Mesenchymal stem cell (in vitro differentiated cells and primary cell): ENCODE measurements around the gene TMEM114.

Experiments used
- DNase-seq: peaks from one replicate; pipeline ENCODE4 v3.0.0-alpha.2; 2013
- H2AFZ ChIP-seq: one replicate; pipeline ENCODE4 v1.6.1; 2013; ENCODE audit warnings: low read depth, mild to moderate bottlenecking, control low read depth, inconsistent platforms, low read length, moderate library complexity
- H2AK5ac ChIP-seq: 2 replicates; pipeline ENCODE4 v1.6.1; 2013; ENCODE audit warnings: low read length, moderate library complexity, mild to moderate bottlenecking, inconsistent platforms; ENCODE audit not compliant: severe bottlenecking
- H2BK120ac ChIP-seq: one replicate; pipeline ENCODE4 v1.6.1; 2013; ENCODE audit warnings: low read depth, mild to moderate bottlenecking, inconsistent platforms, low read length, moderate library complexity
- H2BK12ac ChIP-seq, 2 experiments: one replicate each; pipeline ENCODE4 v1.6.1; 2013; ENCODE audit warnings: inconsistent platforms in 2 of 2, low read length in 2 of 2, mild to moderate bottlenecking in 2 of 2, moderate library complexity in 2 of 2, control low read depth in 1 of 2
- H2BK15ac ChIP-seq: one replicate; pipeline ENCODE4 v1.6.1; 2013; ENCODE audit warnings: mild to moderate bottlenecking, low read depth, inconsistent platforms; ENCODE audit not compliant: poor library complexity, severe bottlenecking
- H2BK5ac ChIP-seq: 2 replicates; pipeline ENCODE4 v1.6.1; 2013; ENCODE audit warnings: low read depth, mild to moderate bottlenecking, low read length, control low read depth, inconsistent platforms; ENCODE audit not compliant: poor library complexity, severe bottlenecking
- H3K14ac ChIP-seq, 2 experiments: one replicate each; pipeline ENCODE4 v1.6.1; 2013; ENCODE audit warnings: inconsistent platforms in 2 of 2, low read length in 2 of 2, control low read depth in 1 of 2, mild to moderate bottlenecking in 1 of 2, moderate library complexity in 1 of 2
- H3K18ac ChIP-seq, 2 experiments: one replicate each; pipeline ENCODE4 v1.6.1; 2013; ENCODE audit warnings: inconsistent platforms in 2 of 2, low read length in 2 of 2, control low read depth in 1 of 2, low read depth in 1 of 2, mild to moderate bottlenecking in 1 of 2
- H3K23ac ChIP-seq, 2 experiments: one replicate each; pipeline ENCODE4 v1.6.1; 2013; ENCODE audit warnings: inconsistent platforms in 2 of 2, low read length in 2 of 2, mild to moderate bottlenecking in 2 of 2, moderate library complexity in 2 of 2, control low read depth in 1 of 2
- H3K27ac ChIP-seq: 2 replicates; pipeline ENCODE4 v1.5.1; 2013; ENCODE audit warnings: mild to moderate bottlenecking, moderate library complexity, low read length, control low read depth, inconsistent platforms; ENCODE audit not compliant: poor library complexity, severe bottlenecking
- H3K27me3 ChIP-seq, 2 experiments: 2 replicates each; pipeline versions ENCODE4 v1.6.1 to v1.7.0; 2013; ENCODE audit warnings: low read length in 2 of 2, mild to moderate bottlenecking in 2 of 2, moderate library complexity in 2 of 2, control low read depth in 1 of 2, inconsistent platforms in 1 of 2; ENCODE audit not compliant: control insufficient read depth in 1 of 2, insufficient read depth in 1 of 2
- H3K36me3 ChIP-seq, 2 experiments: 2 replicates each; pipeline versions ENCODE4 v1.6.1 to v1.7.0; 2013; ENCODE audit warnings: low read length in 2 of 2, control low read depth in 1 of 2, inconsistent platforms in 1 of 2, low read depth in 1 of 2, mild to moderate bottlenecking in 1 of 2; ENCODE audit not compliant: insufficient read depth in 2 of 2, control insufficient read depth in 1 of 2
- H3K4ac ChIP-seq, 2 experiments: one replicate each; pipeline ENCODE4 v1.6.1; 2013; ENCODE audit warnings: inconsistent platforms in 2 of 2, low read length in 2 of 2, mild to moderate bottlenecking in 2 of 2, moderate library complexity in 2 of 2, control low read depth in 1 of 2, low read depth in 1 of 2
- H3K4me1 ChIP-seq: 2 replicates; pipeline ENCODE4 v1.6.1; 2013; ENCODE audit warnings: low read depth, low read length, control low read depth; ENCODE audit not compliant: control insufficient read depth, insufficient read depth
- H3K4me2 ChIP-seq: 2 replicates; pipeline ENCODE4 v1.6.1; 2013; ENCODE audit warnings: low read length, mild to moderate bottlenecking, inconsistent platforms; ENCODE audit not compliant: poor library complexity, severe bottlenecking
- H3K4me3 ChIP-seq, 2 experiments: 2 replicates each; pipeline versions ENCODE4 v1.5.1 to v1.7.0; 2013; ENCODE audit warnings: low read length in 2 of 2, mild to moderate bottlenecking in 2 of 2, control low read depth in 1 of 2, low read depth in 1 of 2; ENCODE audit not compliant: insufficient read depth in 1 of 2
- H3K79me1 ChIP-seq: replicated peaks from 2 replicates; pipeline ENCODE4 v1.6.1; 2013; ENCODE audit warnings: mild to moderate bottlenecking, control low read depth, low read length, inconsistent platforms; ENCODE audit not compliant: poor library complexity, severe bottlenecking
- H3K9ac ChIP-seq: 2 replicates; pipeline ENCODE4 v1.7.0; 2013; ENCODE audit warnings: mild to moderate bottlenecking, low read length, moderate library complexity
- H3K9me3 ChIP-seq: 2 replicates; pipeline ENCODE4 v1.7.0; 2013; ENCODE audit warnings: mild to moderate bottlenecking, low read length; ENCODE audit not compliant: control insufficient read depth
- H4K8ac ChIP-seq: one replicate; pipeline ENCODE4 v1.6.1; 2013; ENCODE audit warnings: inconsistent platforms, mild to moderate bottlenecking, low read length, moderate library complexity
- H4K91ac ChIP-seq: one replicate; pipeline ENCODE4 v1.6.1; 2013; ENCODE audit warnings: mild to moderate bottlenecking, low read length, inconsistent platforms
- WGBS: methylation state at CpG from one replicate; pipeline ENCODE4 v1.1.7; 2013; ENCODE audit warnings: mixed read lengths; 5-methylcytosine and 5-hydroxymethylcytosine counted together

Gene TMEM114

GRCh38 chr16:8607214-8607613 lies 16.9 kb upstream of the TMEM114 start:
- H2BK120ac ChIP-seq = no peak overlapping the region
- no peak overlapping the region for H3K9ac ChIP-seq
- H2AK5ac ChIP-seq = no peak overlapping the region
- no peak overlapping the region for H3K14ac ChIP-seq
- H3K27me3 ChIP-seq = peaks cover 7 to 11% of the 10 kb centered on the region in 2 experiments
- no peak overlapping the region for H4K8ac ChIP-seq
- H2AFZ ChIP-seq = no peak overlapping the region
- H2BK15ac ChIP-seq = no peak overlapping the region
- H3K23ac ChIP-seq = no peak overlapping the region
- peaks cover 5% of the 10 kb centered on the region for H3K9me3 ChIP-seq
- no peak overlapping the region for H4K91ac ChIP-seq
- H3K18ac ChIP-seq = no peak overlapping the region
- H3K27ac ChIP-seq = no peak overlapping the region
- H3K4me1 ChIP-seq = no peaks in the 10 kb centered on the region
- no peak overlapping the region for H2BK5ac ChIP-seq
- no peak overlapping the region for H3K4me3 ChIP-seq
- no peak overlapping the region for H3K4me2 ChIP-seq
- H3K36me3 ChIP-seq = no peaks in the 10 kb centered on the region
- DNase-seq = no peak
- no peaks in the 10 kb centered on the region for H3K79me1 ChIP-seq
- H2BK12ac ChIP-seq = no peak overlapping the region
- WGBS = 69% methylated on average over 9 of the region's 9 CpGs
- H3K4ac ChIP-seq = no peak overlapping the region

GRCh38 chr16:8605554-8605953 lies 15.2 kb upstream of the TMEM114 start:
- no peaks in the 10 kb centered on the region for H3K4me1 ChIP-seq
- no peak overlapping the region for H3K27ac ChIP-seq
- no peak overlapping the region for H3K18ac ChIP-seq
- no peak overlapping the region for H2BK5ac ChIP-seq
- no peak overlapping the region for H3K14ac ChIP-seq
- H4K91ac ChIP-seq = no peak overlapping the region
- H2BK120ac ChIP-seq = no peak overlapping the region
- H3K36me3 ChIP-seq = no peaks in the 10 kb centered on the region
- no peak overlapping the region for H2AFZ ChIP-seq
- no peak overlapping the region for H3K4me3 ChIP-seq
- no peak overlapping the region for H3K4me2 ChIP-seq
- H3K9me3 ChIP-seq = peaks cover 15% of the 10 kb centered on the region
- no peak overlapping the region for H2BK12ac ChIP-seq
- no peaks in the 10 kb centered on the region for H3K79me1 ChIP-seq
- H2BK15ac ChIP-seq = no peak overlapping the region
- H3K9ac ChIP-seq = no peak overlapping the region
- no peak overlapping the region for H3K4ac ChIP-seq
- H4K8ac ChIP-seq = no peak overlapping the region
- peaks cover 7 to 9% of the 10 kb centered on the region in 2 experiments for H3K27me3 ChIP-seq
- no peak for DNase-seq
- H2AK5ac ChIP-seq = no peak overlapping the region
- no peak overlapping the region for H3K23ac ChIP-seq

GRCh38 chr16:8600144-8600775 lies 9.9 kb upstream of the TMEM114 start:
- Histone ChIP-seq H3K9ac (no peak overlapping the region), H3K79me1 (no peaks in the 10 kb centered on the region), H3K23ac (no peak overlapping the region), H4K91ac (no peak overlapping the region), H3K27me3 (peaks cover 6 to 10% of the 10 kb centered on the region in 2 experiments), H4K8ac (no peak overlapping the region), H2AK5ac (no peak overlapping the region), H2BK15ac (no peak overlapping the region), H3K36me3 (no peaks in the 10 kb centered on the region), H3K4me1 (no peaks in the 10 kb centered on the region), H3K9me3 (peaks cover 26% of the 10 kb centered on the region), H3K18ac (no peak overlapping the region), H2BK120ac (no peak overlapping the region), H2AFZ (no peak overlapping the region), H2BK5ac (no peak overlapping the region), H3K27ac (no peak overlapping the region), H3K4ac (no peak overlapping the region), H3K14ac (no peak overlapping the region), H3K4me3 (no peak overlapping the region), H2BK12ac (no peak overlapping the region), H3K4me2 (no peak overlapping the region)
- DNase-seq = no peak
- WGBS = 83% methylated on average over 11 of the region's 11 CpGs

- WGBS = 73% methylated on average over 1 of the region's 1 CpG
- Histone ChIP-seq H3K4me2 (no peak overlapping the region), H3K4me1 (no peaks in the 10 kb centered on the region)
Observed at GRCh38 chr16:8596581-8596980, 6.3 kb upstream of the TMEM114 start.

More at GRCh38 chr16:8596581-8596980, 6.3 kb upstream of the TMEM114 start:
- H3K18ac ChIP-seq = no peak overlapping the region
- H3K36me3 ChIP-seq = no peaks in the 10 kb centered on the region
- H2AK5ac ChIP-seq = no peak overlapping the region
- H2BK120ac ChIP-seq = no peak overlapping the region
- peaks cover 21% of the 10 kb centered on the region for H3K9me3 ChIP-seq
- peaks cover 13 to 15% of the 10 kb centered on the region in 2 experiments for H3K27me3 ChIP-seq
- H3K79me1 ChIP-seq = no peaks in the 10 kb centered on the region
- no peak overlapping the region for H3K27ac ChIP-seq
- no peak overlapping the region for H4K91ac ChIP-seq
- no peak overlapping the region for H2BK5ac ChIP-seq
- H3K14ac ChIP-seq = no peak overlapping the region
- H3K4ac ChIP-seq = no peak overlapping the region
- H2AFZ ChIP-seq = no peak overlapping the region
- H3K23ac ChIP-seq = no peak overlapping the region
- H2BK15ac ChIP-seq = no peak overlapping the region
- no peak overlapping the region for H3K4me3 ChIP-seq
- H3K9ac ChIP-seq = no peak overlapping the region
- DNase-seq = no peak
- H4K8ac ChIP-seq = no peak overlapping the region
- no peak overlapping the region for H2BK12ac ChIP-seq
